ENCODE measurements around the gene IQUB. TPM values are rescaled to one million over a fixed set of nuclear protein-coding genes. Genes with fewer than 3 reads are reported as not detected.

The IQUB gene
- total RNA-seq, 1 experiment from 2014 or later = 0.04 TPM

DNA sequence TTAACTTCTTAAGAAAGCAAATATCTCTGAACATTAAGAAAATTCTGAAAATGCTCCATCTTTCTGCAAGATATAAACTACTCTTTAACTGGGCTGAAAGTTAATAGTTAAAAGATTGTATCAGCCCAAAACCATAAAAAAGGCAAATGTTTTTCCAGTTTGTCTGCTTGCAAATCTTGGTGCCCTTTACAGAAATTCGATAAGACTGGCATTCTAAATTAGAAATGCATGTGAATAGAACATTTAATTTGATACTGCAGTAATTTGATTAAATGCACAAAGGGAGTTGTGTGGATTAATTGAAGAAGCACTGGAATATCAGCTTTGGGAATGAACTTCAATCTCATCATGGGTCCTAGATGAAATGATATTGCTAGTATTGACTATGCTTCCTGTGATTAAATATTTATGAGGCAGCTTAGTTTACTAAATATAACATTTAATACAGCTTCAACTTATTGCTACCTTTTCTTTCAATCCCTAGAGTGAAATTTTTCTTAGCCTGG is 78.4 kb downstream of the IQUB start:
- no peaks in the 10 kb centered on the region for H3K4me1 ChIP-seq (ENCODE audit: insufficient read depth, low read length)
- ChIA-PET POLR2A (ENCODE audit: unreplicated experiment) (interaction anchor here (0.6 kb wide), 1 partner anchor 468 kb away, joined by 4 read pairs; no protein-coding TSS in a partner anchor), CTCF (no interaction called here)
- H3K9me2 ChIP-seq (replicated peaks; ENCODE audit: low read length) = no peaks in the 10 kb centered on the region
- H3K4me2 ChIP-seq (ENCODE audit: low read length) = no peak overlapping the region
- no peak overlapping the region for H2AFZ ChIP-seq (ENCODE audit: low read length)
- no peaks in the 10 kb centered on the region for H3K9me3 ChIP-seq (ENCODE audit: low read length)
- no peaks in the 10 kb centered on the region for H3F3A ChIP-seq (ENCODE audit: low read length, unreplicated experiment)
- H3K4me3 ChIP-seq (ENCODE audit: low read length) = no peak overlapping the region
- no peaks in the 10 kb centered on the region for H4K20me1 ChIP-seq (ENCODE audit: low read length)
- DNase-seq = no peak
- H3K36me3 ChIP-seq (ENCODE audit: low read depth, low read length) = no peaks in the 10 kb centered on the region
- H3K27me3 ChIP-seq (ENCODE audit: low read length) = no peaks in the 10 kb centered on the region
- TF ChIP-seq, protein P1, sequence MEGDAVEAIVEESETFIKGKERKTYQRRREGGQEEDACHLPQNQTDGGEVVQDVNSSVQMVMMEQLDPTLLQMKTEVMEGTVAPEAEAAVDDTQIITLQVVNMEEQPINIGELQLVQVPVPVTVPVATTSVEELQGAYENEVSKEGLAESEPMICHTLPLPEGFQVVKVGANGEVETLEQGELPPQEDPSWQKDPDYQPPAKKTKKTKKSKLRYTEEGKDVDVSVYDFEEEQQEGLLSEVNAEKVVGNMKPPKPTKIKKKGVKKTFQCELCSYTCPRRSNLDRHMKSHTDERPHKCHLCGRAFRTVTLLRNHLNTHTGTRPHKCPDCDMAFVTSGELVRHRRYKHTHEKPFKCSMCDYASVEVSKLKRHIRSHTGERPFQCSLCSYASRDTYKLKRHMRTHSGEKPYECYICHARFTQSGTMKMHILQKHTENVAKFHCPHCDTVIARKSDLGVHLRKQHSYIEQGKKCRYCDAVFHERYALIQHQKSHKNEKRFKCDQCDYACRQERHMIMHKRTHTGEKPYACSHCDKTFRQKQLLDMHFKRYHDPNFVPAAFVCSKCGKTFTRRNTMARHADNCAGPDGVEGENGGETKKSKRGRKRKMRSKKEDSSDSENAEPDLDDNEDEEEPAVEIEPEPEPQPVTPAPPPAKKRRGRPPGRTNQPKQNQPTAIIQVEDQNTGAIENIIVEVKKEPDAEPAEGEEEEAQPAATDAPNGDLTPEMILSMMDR (conservative IDR thresholded peaks at IDR 0.05; ENCODE audit: low read depth, low read length) = no peak
- no peak for TF ChIP-seq EZH2phosphoT487 (IDR thresholded peaks at IDR 0.05; ENCODE audit: borderline replicate concordance, low read length)
- TF ChIP-seq EZH2 (IDR thresholded peaks at IDR 0.05; ENCODE audit: low read length, unreplicated experiment) = no peak
- no TSS peak for BruUV-seq (replicated peaks)
- no peak overlapping the region for H3K27ac ChIP-seq (ENCODE audit: low read length)
- ATAC-seq = no peak
- intact Hi-C loops (cut with micrococcal nuclease) = no loop called here
- H3K79me2 ChIP-seq (ENCODE audit: low read length) = no peaks in the 10 kb centered on the region
- no peak overlapping the region for H3K9ac ChIP-seq (ENCODE audit: low read length)

DNA sequence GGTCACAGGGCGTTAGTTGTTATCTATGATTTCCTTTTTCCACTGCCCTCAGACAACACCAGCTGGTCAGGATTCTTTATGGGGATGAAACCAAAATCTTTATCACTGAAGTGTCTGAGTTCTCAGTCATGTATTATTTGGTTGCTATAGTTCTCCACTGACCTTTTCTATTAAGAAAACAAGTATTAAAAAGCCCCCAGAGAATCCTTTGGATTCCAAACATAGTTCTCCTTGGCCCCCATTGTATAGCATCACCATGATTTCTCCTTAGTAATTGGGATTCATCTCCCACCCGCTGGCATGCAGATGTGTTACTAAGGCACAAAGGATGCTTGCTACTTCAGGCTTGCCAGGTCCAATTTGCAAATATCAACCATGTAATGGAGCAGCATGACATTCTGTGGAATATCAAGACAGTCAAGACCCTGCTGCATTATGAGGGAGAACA is 94.3 kb downstream of the IQUB start:
- DNase-seq (no peak), ATAC-seq (no peak)
- intact Hi-C loops (cut with micrococcal nuclease) = no loop called here
- TF ChIP-seq EZH2phosphoT487 (IDR thresholded peaks at IDR 0.05; ENCODE audit: borderline replicate concordance, low read length) = no peak
- TF ChIP-seq, protein P1 (conservative IDR thresholded peaks at IDR 0.05; ENCODE audit: low read depth, low read length) = no peak
- no peak for TF ChIP-seq EZH2 (IDR thresholded peaks at IDR 0.05; ENCODE audit: low read length, unreplicated experiment)
- no peak overlapping the region for H2AFZ ChIP-seq (ENCODE audit: low read length)
- no peak overlapping the region for H3K4me3 ChIP-seq (ENCODE audit: low read length)
- CTCF ChIA-PET = no interaction called here
- H3K79me2 ChIP-seq (ENCODE audit: low read length) = no peaks in the 10 kb centered on the region
- BruUV-seq (replicated peaks) = no TSS peak
- H3K27ac ChIP-seq (ENCODE audit: low read length) = no peak overlapping the region
- POLR2A ChIA-PET (ENCODE audit: unreplicated experiment) = no interaction called here
- no peaks in the 10 kb centered on the region for H3K36me3 ChIP-seq (ENCODE audit: low read depth, low read length)
- no peaks in the 10 kb centered on the region for H3F3A ChIP-seq (ENCODE audit: low read length, unreplicated experiment)
- no peaks in the 10 kb centered on the region for H3K9me3 ChIP-seq (ENCODE audit: low read length)
- no peaks in the 10 kb centered on the region for H3K27me3 ChIP-seq (ENCODE audit: low read length)
- no peak overlapping the region for H3K9ac ChIP-seq (ENCODE audit: low read length)
- H3K4me1 ChIP-seq (ENCODE audit: insufficient read depth, low read length) = peaks cover 8% of the 10 kb centered on the region; the same call in 1 of the 2 replicates
- no peak overlapping the region for H3K4me2 ChIP-seq (ENCODE audit: low read length)
- H4K20me1 ChIP-seq (ENCODE audit: low read length) = no peaks in the 10 kb centered on the region
- H3K9me2 ChIP-seq (replicated peaks; ENCODE audit: low read length) = no peaks in the 10 kb centered on the region

DNA sequence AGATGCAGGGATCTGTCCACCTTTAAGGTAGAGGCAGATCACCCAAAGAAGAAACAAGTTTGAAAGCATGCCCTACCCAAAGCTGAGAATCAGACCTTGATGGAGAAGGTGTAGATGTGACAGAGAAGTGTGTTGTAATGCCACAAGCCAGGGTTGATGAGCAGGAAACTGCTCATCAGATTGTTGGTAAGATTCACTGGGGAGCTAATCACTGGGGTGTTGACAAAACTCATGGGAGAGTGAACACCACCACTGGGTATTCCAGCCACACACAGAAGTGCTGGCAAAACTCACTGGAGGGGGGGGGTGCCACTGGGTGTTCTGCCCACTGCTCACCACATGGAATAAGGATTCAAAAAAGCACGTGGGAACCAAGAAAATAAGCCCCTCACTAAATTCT is 95.2 kb downstream of the IQUB start:
- H3K4me1 ChIP-seq (ENCODE audit: insufficient read depth, low read length) = peaks cover 8% of the 10 kb centered on the region; the same call in 1 of the 2 replicates
- no peaks in the 10 kb centered on the region for H3K36me3 ChIP-seq (ENCODE audit: low read depth, low read length)
- H3K9ac ChIP-seq (ENCODE audit: low read length) = no peak overlapping the region
- H3K4me3 ChIP-seq (ENCODE audit: low read length) = no peak overlapping the region
- H3K79me2 ChIP-seq (ENCODE audit: low read length) = no peaks in the 10 kb centered on the region
- CTCF ChIA-PET = no interaction called here
- H3F3A ChIP-seq (ENCODE audit: low read length, unreplicated experiment) = no peaks in the 10 kb centered on the region
- no peaks in the 10 kb centered on the region for H3K9me2 ChIP-seq (replicated peaks; ENCODE audit: low read length)
- intact Hi-C loops (cut with micrococcal nuclease) = no loop called here
- no peak for ATAC-seq
- H3K9me3 ChIP-seq (ENCODE audit: low read length) = no peaks in the 10 kb centered on the region
- POLR2A ChIA-PET (ENCODE audit: unreplicated experiment) = no interaction called here
- no peak for DNase-seq
- no peak overlapping the region for H2AFZ ChIP-seq (ENCODE audit: low read length)
- H3K27ac ChIP-seq (ENCODE audit: low read length) = no peak overlapping the region
- no peaks in the 10 kb centered on the region for H4K20me1 ChIP-seq (ENCODE audit: low read length)
- TF ChIP-seq EZH2phosphoT487 (IDR thresholded peaks at IDR 0.05; ENCODE audit: borderline replicate concordance, low read length) (no peak), EZH2 (IDR thresholded peaks at IDR 0.05; ENCODE audit: low read length, unreplicated experiment) (no peak)
- TF ChIP-seq, protein P1 (conservative IDR thresholded peaks at IDR 0.05; ENCODE audit: low read depth, low read length) = no peak
- BruUV-seq (replicated peaks) = no TSS peak
- no peaks in the 10 kb centered on the region for H3K27me3 ChIP-seq (ENCODE audit: low read length)
- no peak overlapping the region for H3K4me2 ChIP-seq (ENCODE audit: low read length)

All from PC-3 (cell line).